NCI-H345 treated with DMSO at 0.1 percent for 48 hours (cell line): ENCODE data around the gene KDR.

Experiments
- DNase-seq: peaks from one replicate; lab custom pipeline; 2025; ENCODE audit not compliant: unreplicated experiment; lab: John Stamatoyannopoulos, UW

Gene KDR

DNA sequence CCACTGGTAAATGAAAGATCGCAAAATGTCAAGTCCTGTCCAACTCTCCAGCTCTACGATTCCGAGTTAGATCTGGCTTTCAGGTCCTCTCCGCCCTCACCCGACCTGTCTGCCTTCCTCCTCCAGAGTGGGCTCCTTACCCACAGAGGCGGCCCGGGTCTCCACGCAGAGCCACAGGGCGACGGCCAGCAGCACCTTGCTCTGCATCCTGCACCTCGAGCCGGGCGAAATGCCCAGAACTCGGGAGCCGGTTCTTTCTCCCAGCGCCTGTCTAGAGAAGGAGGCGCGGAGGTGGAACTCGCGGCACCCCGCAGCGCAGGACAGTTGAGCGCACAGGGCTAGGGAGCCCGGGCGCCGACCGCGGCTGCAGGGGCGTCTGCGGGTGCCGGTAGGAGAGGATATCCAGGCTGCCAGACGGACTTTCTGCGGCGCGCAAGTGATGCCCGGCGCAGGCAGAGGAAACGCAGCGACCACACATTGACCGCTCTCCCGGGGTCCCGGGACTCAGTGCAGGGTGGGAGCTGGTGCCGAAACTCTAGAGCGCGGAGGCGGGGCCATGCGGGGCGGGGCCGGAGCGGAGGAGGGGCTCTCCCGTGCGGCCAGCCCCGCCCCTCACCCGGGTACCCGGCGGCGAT, at the start of gene KDR:
TSS of gene KDR (minus strand) at position 509 of the 635 bp plus-strand sequence. CDS start at position 207, 302 bp downstream.
- DNase-seq: no peak

DNA sequence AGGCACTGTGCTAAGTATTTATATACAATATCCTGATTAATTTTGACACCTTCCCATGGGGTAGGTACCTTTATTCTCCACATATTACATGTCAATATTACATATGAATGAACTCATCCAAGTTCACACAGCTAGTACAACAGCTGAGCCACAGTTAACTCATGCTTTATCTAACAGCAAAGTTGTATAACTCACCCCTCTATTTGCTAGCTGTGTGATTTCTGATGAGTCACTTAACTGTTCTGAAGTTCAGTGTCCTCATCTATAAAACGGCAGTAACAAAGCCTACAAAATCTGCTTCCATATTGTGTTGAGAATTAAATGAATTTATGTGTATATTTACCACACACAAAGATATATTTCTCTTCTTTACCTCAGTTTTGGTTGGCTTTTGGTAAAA, 48.2 kb upstream of the KDR start:
- DNase-seq: no peak

DNA sequence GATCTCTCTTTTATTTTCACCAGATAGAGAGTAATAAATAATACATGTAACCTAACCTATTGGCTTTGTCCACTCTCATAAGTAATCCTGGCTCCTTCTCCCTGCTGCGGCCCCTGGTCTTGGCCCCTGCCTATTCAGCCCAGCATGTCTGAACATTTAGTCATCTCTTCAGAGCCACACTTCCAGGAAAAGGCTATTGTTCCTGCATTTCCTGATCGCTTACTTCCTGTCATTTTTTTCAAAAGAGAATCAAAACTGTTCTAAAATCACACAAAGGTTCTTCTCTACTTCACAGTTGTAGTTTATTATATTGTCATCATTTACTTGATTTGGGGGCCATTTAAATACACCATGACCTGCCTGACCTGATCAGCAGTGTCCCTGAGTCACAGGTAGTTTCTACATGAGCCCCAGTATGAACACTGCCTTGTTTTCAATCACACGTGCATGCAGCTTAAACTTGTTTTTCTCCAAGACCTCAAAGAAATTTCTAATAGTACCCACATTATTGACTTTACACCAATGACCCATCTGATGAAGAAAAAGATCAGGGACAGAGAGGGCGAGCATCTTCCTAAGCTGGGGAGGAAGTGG, 47.4 kb upstream of the KDR start:
- no peak for DNase-seq

- DNase-seq: no peak
Observed at GRCh38 chr4:55170462-55170861, 45.1 kb upstream of the KDR start.

- DNase-seq: no peak
Observed at GRCh38 chr4:55169352-55169961, 44.1 kb upstream of the KDR start.

- DNase-seq: no peak
Observed at GRCh38 chr4:55162396-55162795, 37.0 kb upstream of the KDR start.

GRCh38 chr4:55161739-55162138, 36.3 kb upstream of the KDR start:
- no peak for DNase-seq

DNA sequence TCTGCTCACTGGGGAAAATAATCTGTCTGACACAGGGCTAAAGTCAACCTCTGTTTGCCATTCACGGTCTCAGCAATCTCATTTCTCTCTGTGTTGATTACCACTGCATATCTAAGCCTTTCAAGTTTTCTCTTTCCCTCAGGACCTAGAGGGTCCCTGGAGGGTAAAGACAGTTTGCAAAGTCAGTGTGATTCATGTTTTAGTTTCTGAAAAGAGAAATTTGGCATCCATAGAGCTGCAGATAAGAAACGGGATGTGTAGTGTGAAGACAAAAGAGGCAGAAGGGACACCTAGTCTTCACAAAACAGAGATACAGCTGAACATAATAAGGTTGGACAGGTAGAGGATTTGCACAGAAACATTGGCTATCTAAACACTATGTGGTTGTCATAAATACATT, 34.5 kb upstream of the KDR start:
- DNase-seq: no peak

DNA sequence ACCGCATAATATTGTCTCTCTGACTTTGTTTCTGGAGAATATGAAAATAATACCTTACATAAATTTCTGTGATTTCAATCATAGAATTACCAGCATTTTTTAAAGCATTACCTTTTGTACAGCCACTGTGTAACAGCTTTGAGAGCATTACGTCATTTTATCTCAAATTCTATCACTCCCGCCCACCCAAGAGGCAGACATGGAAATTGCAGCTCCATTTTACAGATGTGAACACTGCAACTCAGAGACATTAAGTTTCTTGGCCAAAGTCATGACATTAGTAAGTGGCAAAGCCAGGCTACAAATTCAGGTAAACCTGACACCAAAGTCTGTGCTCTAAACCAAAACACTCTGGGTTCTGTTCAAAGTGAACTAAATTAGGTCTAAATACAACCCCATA, 33.6 kb upstream of the KDR start:
- DNase-seq: no peak

GRCh38 chr4:55157559-55158277, 32.3 kb upstream of the KDR start:
- no peak for DNase-seq

- DNase-seq: no peak
Observed at GRCh38 chr4:55154933-55155332, 29.5 kb upstream of the KDR start.

- no peak for DNase-seq
Observed at GRCh38 chr4:55154290-55154880, 29.0 kb upstream of the KDR start.

- DNase-seq: no peak
Observed at GRCh38 chr4:55143858-55144257, 18.5 kb upstream of the KDR start.

GRCh38 chr4:55138367-55138766, 13.0 kb upstream of the KDR start:
- DNase-seq: no peak

- no peak for DNase-seq
Observed at GRCh38 chr4:55136634-55137033, 11.2 kb upstream of the KDR start.

- DNase-seq: no peak
Observed at GRCh38 chr4:55133951-55134350, 8.6 kb upstream of the KDR start.

GRCh38 chr4:55132775-55133174, 7.4 kb upstream of the KDR start:
- no peak for DNase-seq

GRCh38 chr4:55127521-55127920, 2.1 kb upstream of the KDR start:
- DNase-seq: no peak

DNA sequence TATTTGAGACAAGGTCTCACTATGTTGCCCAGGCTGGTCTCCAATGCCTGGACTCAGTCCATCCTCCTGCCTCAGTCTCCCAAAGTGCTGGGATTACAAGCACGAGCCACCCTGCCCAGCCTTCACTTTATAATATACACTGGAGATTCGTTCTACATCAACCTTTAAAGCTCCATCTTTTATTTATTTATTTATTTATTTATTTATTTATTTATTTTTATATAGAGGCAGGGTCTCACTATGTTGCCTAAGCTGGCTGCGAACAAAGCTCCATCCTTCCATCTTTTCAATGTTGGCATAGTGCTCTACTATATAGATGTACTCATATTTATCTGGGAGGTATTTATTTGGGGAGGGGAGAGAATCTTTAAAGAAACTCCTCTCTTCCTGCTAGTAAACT, 1.7 kb upstream of the KDR start:
- DNase-seq: no peak

DNA sequence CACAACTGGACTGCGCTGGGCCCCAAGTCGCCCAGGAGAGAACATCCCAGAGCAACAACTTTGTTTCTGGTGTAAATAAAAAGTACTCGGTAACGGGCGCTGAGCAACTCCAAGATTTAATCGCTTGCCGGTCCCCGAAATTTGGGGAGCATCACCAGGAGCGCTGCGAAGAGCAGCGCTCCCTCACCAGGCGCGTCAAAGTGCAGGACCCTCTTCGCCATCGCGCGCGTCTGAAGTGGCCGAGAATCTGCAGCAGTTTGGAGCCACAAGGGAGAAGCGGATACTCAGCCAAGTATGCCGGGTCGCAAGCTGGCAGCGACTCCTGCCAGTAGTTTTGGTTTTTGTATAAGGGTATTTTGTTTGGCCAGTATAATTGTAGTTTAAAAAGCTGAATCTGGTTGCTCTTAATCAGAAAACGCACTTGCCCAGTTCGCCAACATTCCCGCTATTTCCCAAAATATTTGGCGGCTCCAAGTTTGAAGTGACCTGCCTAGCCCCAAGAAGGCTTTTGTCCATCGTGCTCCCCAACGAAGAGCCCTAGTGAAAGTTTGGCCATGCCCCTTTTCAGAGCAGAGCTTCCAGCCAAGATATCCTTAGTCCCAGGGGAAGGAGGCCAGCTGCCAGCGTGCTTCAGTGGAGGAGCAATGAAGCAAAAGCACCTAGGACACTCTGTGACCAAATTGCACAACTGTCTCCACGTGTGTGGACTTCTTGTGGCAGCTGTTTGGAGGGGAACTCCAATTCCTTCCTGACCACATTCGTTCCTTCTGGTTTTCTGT, 557 bp upstream of the KDR start:
- no peak for DNase-seq
